Body of pancreas (tissue), 4 donors: ENCODE results near the gene KIF6. TPM values are rescaled to one million over a fixed set of nuclear protein-coding genes. Genes with fewer than 3 reads are reported as not detected.

Experiments
- ATAC-seq: fragments of 150-250 bp; one replicate; pipeline ENCODE4 v1.9.1; 2016
- DNase-seq, 4 donors: peaks; one replicate each; pipeline ENCODE4 v3.0.0-alpha.2; 2019
- H3K27ac ChIP-seq, 4 donors: fragments of 200-600 bp; sonication (generic); 1 replicate in 3 of 4; 2 replicates in 1 of 4; pipeline versions ENCODE4 v1.5.1 to v1.6.1; 2016 to 2019; ENCODE audit warnings: mild to moderate bottlenecking in 1 of 4, mixed read lengths in 1 of 4, moderate library complexity in 1 of 4
- H3K27me3 ChIP-seq, 2 donors: fragments of 200-600 bp; sonication (generic); one replicate each; pipeline ENCODE4 v1.6.0; 2016; ENCODE audit warnings: mild to moderate bottlenecking in 1 of 2
- H3K36me3 ChIP-seq, 2 donors: fragments of 200-600 bp; sonication (generic); replicated peaks in 1 of 2; 2 replicates each; pipeline ENCODE4 v1.5.1; 2016; ENCODE audit warnings: low read depth in 2 of 2; ENCODE audit not compliant: insufficient read depth in 1 of 2
- H3K4me1 ChIP-seq: fragments of 200-600 bp; sonication (generic); one replicate; pipeline ENCODE4 v1.6.0; 2016
- H3K4me3 ChIP-seq, 2 donors: fragments of 200-600 bp; sonication (generic); 1 replicate in 1 of 2; 2 replicates in 1 of 2; pipeline ENCODE4 v1.5.1; 2016 to 2019
- H3K9me3 ChIP-seq, 3 donors: fragments of 200-600 bp; sonication (generic); 1 replicate in 2 of 3; 2 replicates in 1 of 3; pipeline ENCODE4 v1.5.1; 2016
- POLR2A ChIP-seq, 3 donors: fragments of 450-650 bp; IDR thresholded peaks; one replicate each; pipeline ENCODE4 v1.6.1; 2016; ENCODE audit warnings: antibody characterized with exemption in 3 of 3, mild to moderate bottlenecking in 2 of 3
- WGBS, 2 donors: methylation state at CpG; one replicate each; pipeline ENCODE4 v1.1.5; 2017; 5-methylcytosine and 5-hydroxymethylcytosine counted together
- intact Hi-C: fragments of 100-400 bp; cut with DNase I; formaldehyde crosslinking; loops from one replicate; pipeline ENCODE4 v1.15.1; 2023
- total RNA-seq, 2 donors: library from RNA; depleted of rRNA; stranded (reverse); fragments of >200 nt; gene quantifications; one replicate each; pipeline ENCODE4 v1.1.0, GENCODE V29; 2016
- TF ChIP-seq, protein P1 (sequence below), 7 experiments: fragments of 450-650 bp in 4 of 7; fragments of 200-600 bp in 3 of 7; sonication (generic) in 3 of 7; IDR thresholded peaks; one replicate each; pipeline ENCODE4 v1.5.1; 2016 to 2019; ENCODE audit warnings: antibody characterized with exemption in 7 of 7

The KIF6 gene
- total RNA-seq, 2 donors from 2014 or later, result not detected

DNA sequence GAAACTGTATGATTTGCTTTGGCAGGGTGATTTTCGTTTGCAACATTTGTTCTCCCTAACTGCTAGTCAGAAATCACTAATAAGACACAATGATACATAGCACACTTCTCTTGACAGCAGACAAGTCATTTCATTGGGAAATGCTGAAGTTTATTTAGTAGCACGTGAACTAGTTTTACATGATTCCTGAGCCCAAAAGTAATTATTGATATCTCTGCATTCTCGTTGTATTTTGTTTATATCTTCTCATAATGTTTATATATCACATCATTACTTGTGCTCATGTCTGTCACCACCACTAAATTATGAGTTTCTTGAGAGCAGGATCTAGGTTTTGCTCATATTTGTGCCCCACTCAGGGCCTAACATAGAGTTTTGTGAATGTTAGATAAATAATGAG is 151.7 kb downstream of the KIF6 start:
- DNase-seq (no peak), ATAC-seq (no peak)
- Histone ChIP-seq H3K9me3 (no peaks in the 10 kb centered on the region), H3K4me1 (no peaks in the 10 kb centered on the region), H3K4me3 (no peak overlapping the region), H3K27ac (no peak overlapping the region), H3K27me3 (no peaks in the 10 kb centered on the region), H3K36me3 (no peaks in the 10 kb centered on the region)
- 39 to 42% methylated on average over 3 of the region's 3 CpGs for WGBS, 2 donors
- no peak for TF ChIP-seq POLR2A (IDR thresholded peaks at IDR 0.05)
- TF ChIP-seq, protein P1, sequence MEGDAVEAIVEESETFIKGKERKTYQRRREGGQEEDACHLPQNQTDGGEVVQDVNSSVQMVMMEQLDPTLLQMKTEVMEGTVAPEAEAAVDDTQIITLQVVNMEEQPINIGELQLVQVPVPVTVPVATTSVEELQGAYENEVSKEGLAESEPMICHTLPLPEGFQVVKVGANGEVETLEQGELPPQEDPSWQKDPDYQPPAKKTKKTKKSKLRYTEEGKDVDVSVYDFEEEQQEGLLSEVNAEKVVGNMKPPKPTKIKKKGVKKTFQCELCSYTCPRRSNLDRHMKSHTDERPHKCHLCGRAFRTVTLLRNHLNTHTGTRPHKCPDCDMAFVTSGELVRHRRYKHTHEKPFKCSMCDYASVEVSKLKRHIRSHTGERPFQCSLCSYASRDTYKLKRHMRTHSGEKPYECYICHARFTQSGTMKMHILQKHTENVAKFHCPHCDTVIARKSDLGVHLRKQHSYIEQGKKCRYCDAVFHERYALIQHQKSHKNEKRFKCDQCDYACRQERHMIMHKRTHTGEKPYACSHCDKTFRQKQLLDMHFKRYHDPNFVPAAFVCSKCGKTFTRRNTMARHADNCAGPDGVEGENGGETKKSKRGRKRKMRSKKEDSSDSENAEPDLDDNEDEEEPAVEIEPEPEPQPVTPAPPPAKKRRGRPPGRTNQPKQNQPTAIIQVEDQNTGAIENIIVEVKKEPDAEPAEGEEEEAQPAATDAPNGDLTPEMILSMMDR (IDR thresholded peaks at IDR 0.05), result no peak
- intact Hi-C loops, result no loop called here

DNA sequence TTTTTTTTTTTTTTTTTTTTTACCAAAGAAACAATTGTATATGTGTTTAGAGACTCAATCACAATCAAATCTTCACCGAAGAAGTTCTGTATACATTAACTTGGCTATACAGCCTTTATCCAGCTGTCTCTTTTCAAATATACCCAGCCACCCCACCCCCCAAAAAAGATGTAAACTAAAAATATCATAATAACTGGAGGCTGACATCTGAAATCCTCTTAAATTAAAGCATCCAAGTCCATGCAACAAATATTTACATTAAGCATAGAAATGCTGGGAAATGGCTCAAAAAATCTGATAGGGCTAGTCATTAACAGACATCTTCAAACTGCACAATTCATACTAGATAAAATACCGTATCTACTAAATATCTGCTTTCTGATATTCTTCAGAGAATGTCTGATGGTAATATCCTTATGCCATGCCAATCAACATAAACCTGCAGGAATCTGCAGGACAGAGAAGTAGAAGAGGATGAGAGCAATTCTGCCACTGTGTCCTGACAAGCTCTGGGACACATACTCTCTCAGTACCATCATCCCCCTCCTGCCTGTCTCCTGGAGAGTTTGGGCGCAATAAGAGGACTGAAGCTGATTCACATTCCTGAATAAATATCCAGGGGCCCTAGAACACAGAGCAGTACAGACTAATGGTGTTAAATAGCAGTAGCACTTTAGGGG is 152.4 kb downstream of the KIF6 start:
- H3K27me3 ChIP-seq, result no peaks in the 10 kb centered on the region
- WGBS, 2 donors, result 62 to 81% methylated on average over 3 of the region's 3 CpGs
- intact Hi-C loops, result no loop called here
- DNase-seq (no peak), ATAC-seq (no peak)
- H3K36me3 ChIP-seq, result no peaks in the 10 kb centered on the region
- TF ChIP-seq POLR2A (IDR thresholded peaks at IDR 0.05), result no peak
- no peak overlapping the region for H3K4me3 ChIP-seq
- H3K27ac ChIP-seq, result no peak overlapping the region
- H3K9me3 ChIP-seq, result no peaks in the 10 kb centered on the region
- no peaks in the 10 kb centered on the region for H3K4me1 ChIP-seq

DNA sequence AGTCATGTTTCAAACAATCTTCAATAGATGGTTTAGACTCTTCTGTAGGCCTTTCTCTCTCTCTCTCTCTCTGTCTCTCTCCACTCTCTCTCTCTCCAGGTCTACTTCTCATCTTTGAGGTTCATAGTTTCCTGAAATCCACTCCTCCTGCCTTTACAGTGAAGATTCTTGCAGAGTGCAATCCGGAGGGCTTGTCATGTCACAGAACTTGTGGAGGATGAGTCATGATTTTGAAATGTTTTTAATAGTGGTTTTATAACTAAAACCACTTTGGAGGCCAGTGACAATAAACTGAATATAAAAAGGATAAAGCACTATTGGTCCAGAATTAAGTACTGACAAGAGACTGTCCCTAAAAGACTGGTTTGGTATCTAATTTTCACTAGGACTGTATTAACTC is 156.3 kb downstream of the KIF6 start:
- no peak for TF ChIP-seq POLR2A (IDR thresholded peaks at IDR 0.05)
- TF ChIP-seq, protein P1 (IDR thresholded peaks at IDR 0.05), result no peak
- Histone ChIP-seq H3K4me3 (no peak overlapping the region), H3K9me3 (no peaks in the 10 kb centered on the region), H3K36me3 (no peaks in the 10 kb centered on the region), H3K27ac (no peak overlapping the region), H3K27me3 (no peaks in the 10 kb centered on the region), H3K4me1 (no peaks in the 10 kb centered on the region)
- ATAC-seq (no peak), DNase-seq (no peak)
- intact Hi-C loops, result no loop called here
- 68 to 88% methylated on average over 1 of the region's 1 CpG for WGBS, 2 donors

DNA sequence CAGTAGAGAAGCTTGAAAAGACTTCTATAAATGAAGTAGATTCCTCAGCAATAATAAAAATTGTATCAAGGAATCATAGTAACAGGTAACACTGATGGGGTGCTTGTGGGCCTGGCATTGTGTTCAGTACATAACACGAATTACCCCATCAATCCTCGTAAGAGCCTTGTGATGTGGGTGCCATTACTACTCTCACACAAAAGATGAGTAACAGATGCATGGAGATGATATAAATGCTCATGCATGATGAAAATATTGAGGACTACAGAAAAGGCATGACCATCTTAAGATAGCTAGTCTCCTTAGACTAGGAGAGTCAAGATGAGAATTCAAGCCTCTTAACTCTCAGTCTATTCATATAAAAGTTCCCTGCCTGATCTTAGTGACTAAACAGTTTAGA is 158.1 kb downstream of the KIF6 start:
- intact Hi-C loops, result no loop called here
- no peak overlapping the region for H3K27ac ChIP-seq
- no peak overlapping the region for H3K4me3 ChIP-seq
- H3K9me3 ChIP-seq, result no peaks in the 10 kb centered on the region
- H3K36me3 ChIP-seq, result no peaks in the 10 kb centered on the region
- WGBS, 2 donors, result 92 to 96% methylated on average over 2 of the region's 2 CpGs
- no peak for TF ChIP-seq POLR2A (IDR thresholded peaks at IDR 0.05)
- TF ChIP-seq, protein P1 (IDR thresholded peaks at IDR 0.05), result no peak
- ATAC-seq (no peak), DNase-seq (no peak)
- H3K27me3 ChIP-seq, result no peaks in the 10 kb centered on the region
- peaks cover 2% of the 10 kb centered on the region for H3K4me1 ChIP-seq

DNA sequence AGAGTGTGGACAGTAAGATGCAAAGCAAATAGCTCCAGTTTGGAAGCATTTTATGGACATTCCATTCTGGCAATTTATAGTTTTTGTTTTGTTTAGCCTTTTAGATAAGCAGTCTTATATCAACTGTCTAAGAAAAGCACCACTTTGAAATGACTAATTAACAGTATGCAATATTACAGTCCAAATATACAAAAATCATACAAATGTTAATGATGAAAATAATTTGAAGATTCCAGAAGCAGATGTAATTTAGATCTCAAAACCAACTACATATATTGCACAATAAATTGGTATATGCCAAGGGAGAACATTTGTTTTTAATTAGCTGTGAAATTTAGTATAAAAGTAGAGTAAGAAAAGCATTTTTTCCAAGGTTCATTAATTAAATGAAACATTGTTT is 158.8 kb downstream of the KIF6 start:
- no peak for TF ChIP-seq POLR2A (IDR thresholded peaks at IDR 0.05)
- TF ChIP-seq, protein P1 (IDR thresholded peaks at IDR 0.05), result no peak

More for the DNA sequence above, 158.8 kb downstream of the KIF6 start:
- Histone ChIP-seq H3K27me3 (no peaks in the 10 kb centered on the region), H3K36me3 (no peaks in the 10 kb centered on the region), H3K4me3 (no peak overlapping the region), H3K9me3 (no peaks in the 10 kb centered on the region), H3K27ac (no peak overlapping the region), H3K4me1 (peaks cover 8% of the 10 kb centered on the region)
- no peak for ATAC-seq
- DNase-seq, result no peak
- intact Hi-C loops, result no loop called here
